SK-N-SH (cell line): ENCODE data around the gene MAML3. TPM values are rescaled to one million over a fixed set of nuclear protein-coding genes. Genes with fewer than 3 reads are reported as not detected.

ENCODE experiments used
- CTCF ChIA-PET: fragments of 300-600, 350-600 bp; formaldehyde crosslinking; extraction: SDS; loops from one replicate; lab custom pipeline; 2021; lab: Yijun Ruan, JAX
- POLR2A ChIA-PET: fragments of 350-600 bp; sonication (Branson Sonifier 250); formaldehyde crosslinking; extraction: SDS; loops from one replicate; lab custom pipeline; 2020; ENCODE audit warnings: antibody characterized with exemption, inconsistent platforms; lab: Yijun Ruan, JAX
- DNase-seq: peaks from one replicate; pipeline ENCODE4 v3.0.0; 2012
- H2AFZ ChIP-seq: fragments of 200-600 bp; sonication (generic); 2 replicates; pipeline ENCODE4 v1.8.1; 2016; ENCODE audit warnings: antibody characterized with exemption, mild to moderate bottlenecking, low read depth
- H3F3A ChIP-seq: fragments of 200-600 bp; sonication (generic); replicated peaks from 2 replicates; pipeline ENCODE3; 2016; ENCODE audit warnings: antibody characterized with exemption, mild to moderate bottlenecking; ENCODE audit not compliant: insufficient read depth
- H3K27ac ChIP-seq, 2 experiments: fragments of 200-500 bp in 1 of 2; fragments of 200-600 bp in 1 of 2; sonication (Bioruptor generic) in 1 of 2; sonication (generic), shearing (Covaris generic) in 1 of 2; 2 replicates each; pipeline versions ENCODE4 v1.5.1 to v1.6.1; 2014 to 2016; ENCODE audit warnings: low read depth in 2 of 2, inconsistent platforms in 1 of 2, low read length in 1 of 2, mild to moderate bottlenecking in 1 of 2, mixed read lengths in 1 of 2
- H3K27me3 ChIP-seq: fragments of 200-600 bp; sonication (generic), shearing (Covaris generic); 2 replicates; pipeline ENCODE4 v1.6.1; 2016; ENCODE audit warnings: mixed run types; ENCODE audit not compliant: insufficient read depth
- H3K36me3 ChIP-seq, 2 experiments: fragments of 200-500 bp in 1 of 2; fragments of 200-600 bp in 1 of 2; sonication (Bioruptor generic) in 1 of 2; sonication (generic) in 1 of 2; replicated peaks in 1 of 2; 2 replicates each; pipeline versions ENCODE3 to v1.5.1; 2014 to 2016; ENCODE audit warnings: low read length in 1 of 2, mild to moderate bottlenecking in 1 of 2; ENCODE audit not compliant: insufficient read depth in 2 of 2, control insufficient read depth in 1 of 2
- H3K4me1 ChIP-seq, 2 experiments: fragments of 200-500 bp in 1 of 2; fragments of 200-600 bp in 1 of 2; sonication (Bioruptor generic) in 1 of 2; sonication (generic), shearing (Covaris generic) in 1 of 2; 2 replicates each; pipeline versions ENCODE4 v1.5.1 to v1.6.1; 2014 to 2016; ENCODE audit warnings: low read depth in 1 of 2, low read length in 1 of 2, mixed run types in 1 of 2; ENCODE audit not compliant: insufficient read depth in 2 of 2, control insufficient read depth in 1 of 2
- H3K4me2 ChIP-seq: fragments of 200-600 bp; sonication (generic), shearing (Covaris generic); 2 replicates; pipeline ENCODE4 v1.6.1; 2017; ENCODE audit warnings: mixed run types
- H3K4me3 ChIP-seq, 2 experiments: fragments of 200-500 bp in 1 of 2; fragments of 200-600 bp in 1 of 2; sonication (Bioruptor generic) in 1 of 2; sonication (generic), shearing (Covaris generic) in 1 of 2; 2 replicates each; pipeline versions ENCODE4 v1.5.1 to v1.8.1; 2014 to 2016; ENCODE audit warnings: low read depth in 2 of 2, inconsistent platforms in 1 of 2, low read length in 1 of 2, mild to moderate bottlenecking in 1 of 2, mixed read lengths in 1 of 2, moderate library complexity in 1 of 2
- H3K79me2 ChIP-seq: fragments of 200-600 bp; sonication (generic); 2 replicates; pipeline ENCODE4 v1.8.1; 2017; ENCODE audit warnings: mild to moderate bottlenecking; ENCODE audit not compliant: insufficient read depth
- H3K9ac ChIP-seq: fragments of 200-600 bp; sonication (generic); 2 replicates; pipeline ENCODE4 v1.6.1; 2017; ENCODE audit warnings: mixed run types
- H3K9me2 ChIP-seq: fragments of 200-600 bp; sonication (generic); 2 replicates; pipeline ENCODE4 v1.6.1; 2017; ENCODE audit warnings: mixed run types
- H3K9me3 ChIP-seq: fragments of 200-600 bp; sonication (generic); 2 replicates; pipeline ENCODE4 v1.6.1; 2017; ENCODE audit warnings: mixed run types, mild to moderate bottlenecking, moderate library complexity
- H4K20me1 ChIP-seq: fragments of 200-600 bp; sonication (generic); 2 replicates; pipeline ENCODE4 v1.6.1; 2017; ENCODE audit warnings: mild to moderate bottlenecking, mixed run types; ENCODE audit not compliant: insufficient read depth
- CTCF ChIP-seq: fragments of 200-600 bp; sonication (generic); IDR thresholded peaks from 2 replicates; pipeline ENCODE4 v1.6.1; 2017; ENCODE audit warnings: antibody characterized with exemption, mild to moderate bottlenecking, moderate library complexity
- ELF1 ChIP-seq: IDR thresholded peaks from 2 replicates; pipeline ENCODE4 v1.4.0; 2012
- EZH2phosphoT487 ChIP-seq: fragments of 200-600 bp; sonication (generic); IDR thresholded peaks from 2 replicates; pipeline ENCODE4 v1.6.1; 2017; ENCODE audit warnings: low read depth, mixed run types, mild to moderate bottlenecking, antibody characterized with exemption, moderate library complexity, borderline replicate concordance
- FOSL2 ChIP-seq: IDR thresholded peaks from 2 replicates; pipeline ENCODE4 v1.4.0; 2012; ENCODE audit warnings: low read depth, mild to moderate bottlenecking, moderate library complexity, borderline replicate concordance
- FOXJ3 ChIP-seq: sonication (generic); formaldehyde crosslinking; IDR thresholded peaks from 2 replicates; pipeline ENCODE4 v1.5.1; 2020; ENCODE audit warnings: mild to moderate bottlenecking, missing genetic modification reagents
- FOXM1 ChIP-seq: IDR thresholded peaks from 2 replicates; pipeline ENCODE4 v1.4.0; 2012; ENCODE audit warnings: low read depth, mild to moderate bottlenecking
- GATA2 ChIP-seq: sonication (generic); formaldehyde crosslinking; IDR thresholded peaks from 2 replicates; pipeline ENCODE4 v1.5.0; 2020; ENCODE audit warnings: mild to moderate bottlenecking, missing genetic modification reagents
- JUND ChIP-seq: IDR thresholded peaks from 2 replicates; pipeline ENCODE4 v1.4.0; 2012
- MEF2A ChIP-seq: IDR thresholded peaks from 2 replicates; pipeline ENCODE4 v1.4.0; 2012; ENCODE audit warnings: low read depth, borderline replicate concordance
- MXI1 ChIP-seq: IDR thresholded peaks from 2 replicates; pipeline ENCODE4 v1.6.1; 2012; ENCODE audit warnings: mild to moderate bottlenecking, low read depth, low read length, improper control_type of control experiment
- NRF1 ChIP-seq: IDR thresholded peaks from 2 replicates; pipeline ENCODE4 v1.6.1; 2012; ENCODE audit warnings: low read depth, mild to moderate bottlenecking, low read length
- RCOR1 ChIP-seq: fragments of 150-350 bp; IDR thresholded peaks from 2 replicates; pipeline ENCODE4 v1.6.1; 2017; ENCODE audit warnings: antibody characterized with exemption, low read length
- RFX5 ChIP-seq: IDR thresholded peaks from 2 replicates; pipeline ENCODE4 v1.6.1; 2012; ENCODE audit warnings: mild to moderate bottlenecking, improper control_type of control experiment, low read length
- TAF1 ChIP-seq: IDR thresholded peaks from 2 replicates; pipeline ENCODE4 v1.6.1; 2012; ENCODE audit warnings: low read depth, mild to moderate bottlenecking, low read length, moderate library complexity, borderline replicate concordance
- TCF12 ChIP-seq: IDR thresholded peaks from 2 replicates; pipeline ENCODE4 v1.4.0; 2012
- TEAD4 ChIP-seq: IDR thresholded peaks from 2 replicates; pipeline ENCODE4 v1.4.0; 2012; ENCODE audit warnings: mild to moderate bottlenecking, borderline replicate concordance; ENCODE audit not compliant: insufficient read depth
- USF2 ChIP-seq: fragments of 150-350 bp; IDR thresholded peaks from 2 replicates; pipeline ENCODE4 v1.6.1; 2017; ENCODE audit warnings: antibody characterized with exemption, low read length, low read depth, borderline replicate concordance
- WGBS: methylation state at CpG from one replicate; pipeline ENCODE4 v1.1.6; 2017; ENCODE audit warnings: low lambda C conversion rate; 5-methylcytosine and 5-hydroxymethylcytosine counted together
- polyA plus RNA-seq, 3 experiments: library from polyadenylated mRNA; depleted of rRNA; stranded (reverse); fragments of >200 nt; gene quantifications; 2 replicates each; pipeline ENCODE4 v1.2.3, GENCODE V29; 2012
- TF ChIP-seq, protein P1 (sequence below): IDR thresholded peaks from 2 replicates; pipeline ENCODE4 v1.6.1; 2012; ENCODE audit warnings: mild to moderate bottlenecking, low read depth, low read length, moderate library complexity
- TF ChIP-seq, protein P2 (sequence below): IDR thresholded peaks from 2 replicates; pipeline ENCODE4 v1.4.0; 2012; ENCODE audit warnings: low read depth
- TF ChIP-seq, protein P3 (sequence below): IDR thresholded peaks from 2 replicates; pipeline ENCODE4 v1.4.0; 2012; ENCODE audit warnings: low read depth, borderline replicate concordance

Gene MAML3
- polyA plus RNA-seq, 1 of the 3 experiments (the other 2 are of a cell fraction): 5.3 TPM

- 94% methylated on average over 3 of the region's 3 CpGs for WGBS
- no peaks in the 10 kb centered on the region for H3K27me3 ChIP-seq
- DNase-seq: no peak
- H3K9me3 ChIP-seq: no peaks in the 10 kb centered on the region
- no peak overlapping the region for H3K4me3 ChIP-seq
- CTCF ChIA-PET: interaction anchor here (1.5 kb wide), 1 partner anchor 20 kb away, joined by 4 read pairs; no protein-coding TSS in a partner anchor
- no peak overlapping the region for H2AFZ ChIP-seq
- H3K4me2 ChIP-seq: no peak overlapping the region
- no peak overlapping the region for H3K9ac ChIP-seq
- H4K20me1 ChIP-seq: no peaks in the 10 kb centered on the region
- H3K4me1 ChIP-seq: peaks cover 11 to 52% of the 10 kb centered on the region in 2 experiments; a peak in 3 of 4 replicates
- TF ChIP-seq, protein P1, sequence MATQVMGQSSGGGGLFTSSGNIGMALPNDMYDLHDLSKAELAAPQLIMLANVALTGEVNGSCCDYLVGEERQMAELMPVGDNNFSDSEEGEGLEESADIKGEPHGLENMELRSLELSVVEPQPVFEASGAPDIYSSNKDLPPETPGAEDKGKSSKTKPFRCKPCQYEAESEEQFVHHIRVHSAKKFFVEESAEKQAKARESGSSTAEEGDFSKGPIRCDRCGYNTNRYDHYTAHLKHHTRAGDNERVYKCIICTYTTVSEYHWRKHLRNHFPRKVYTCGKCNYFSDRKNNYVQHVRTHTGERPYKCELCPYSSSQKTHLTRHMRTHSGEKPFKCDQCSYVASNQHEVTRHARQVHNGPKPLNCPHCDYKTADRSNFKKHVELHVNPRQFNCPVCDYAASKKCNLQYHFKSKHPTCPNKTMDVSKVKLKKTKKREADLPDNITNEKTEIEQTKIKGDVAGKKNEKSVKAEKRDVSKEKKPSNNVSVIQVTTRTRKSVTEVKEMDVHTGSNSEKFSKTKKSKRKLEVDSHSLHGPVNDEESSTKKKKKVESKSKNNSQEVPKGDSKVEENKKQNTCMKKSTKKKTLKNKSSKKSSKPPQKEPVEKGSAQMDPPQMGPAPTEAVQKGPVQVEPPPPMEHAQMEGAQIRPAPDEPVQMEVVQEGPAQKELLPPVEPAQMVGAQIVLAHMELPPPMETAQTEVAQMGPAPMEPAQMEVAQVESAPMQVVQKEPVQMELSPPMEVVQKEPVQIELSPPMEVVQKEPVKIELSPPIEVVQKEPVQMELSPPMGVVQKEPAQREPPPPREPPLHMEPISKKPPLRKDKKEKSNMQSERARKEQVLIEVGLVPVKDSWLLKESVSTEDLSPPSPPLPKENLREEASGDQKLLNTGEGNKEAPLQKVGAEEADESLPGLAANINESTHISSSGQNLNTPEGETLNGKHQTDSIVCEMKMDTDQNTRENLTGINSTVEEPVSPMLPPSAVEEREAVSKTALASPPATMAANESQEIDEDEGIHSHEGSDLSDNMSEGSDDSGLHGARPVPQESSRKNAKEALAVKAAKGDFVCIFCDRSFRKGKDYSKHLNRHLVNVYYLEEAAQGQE: no peak
- TF ChIP-seq FOXM1 (no peak), MEF2A (no peak), GATA2 (no peak), USF2 (no peak)
- peak overlapping the region in 1 of 2 experiments; percentile 43; a peak in 1 of 4 replicates for H3K27ac ChIP-seq
- POLR2A ChIA-PET: no interaction called here
- no peaks in the 10 kb centered on the region for H3K79me2 ChIP-seq
- no peaks in the 10 kb centered on the region for H3K9me2 ChIP-seq
- peaks cover 7% of the 10 kb centered on the region for H3F3A ChIP-seq
- no peaks in the 10 kb centered on the region for H3K36me3 ChIP-seq
Observed at GRCh38 chr4:139910106-139910505, 243.9 kb downstream of the MAML3 start.

DNA sequence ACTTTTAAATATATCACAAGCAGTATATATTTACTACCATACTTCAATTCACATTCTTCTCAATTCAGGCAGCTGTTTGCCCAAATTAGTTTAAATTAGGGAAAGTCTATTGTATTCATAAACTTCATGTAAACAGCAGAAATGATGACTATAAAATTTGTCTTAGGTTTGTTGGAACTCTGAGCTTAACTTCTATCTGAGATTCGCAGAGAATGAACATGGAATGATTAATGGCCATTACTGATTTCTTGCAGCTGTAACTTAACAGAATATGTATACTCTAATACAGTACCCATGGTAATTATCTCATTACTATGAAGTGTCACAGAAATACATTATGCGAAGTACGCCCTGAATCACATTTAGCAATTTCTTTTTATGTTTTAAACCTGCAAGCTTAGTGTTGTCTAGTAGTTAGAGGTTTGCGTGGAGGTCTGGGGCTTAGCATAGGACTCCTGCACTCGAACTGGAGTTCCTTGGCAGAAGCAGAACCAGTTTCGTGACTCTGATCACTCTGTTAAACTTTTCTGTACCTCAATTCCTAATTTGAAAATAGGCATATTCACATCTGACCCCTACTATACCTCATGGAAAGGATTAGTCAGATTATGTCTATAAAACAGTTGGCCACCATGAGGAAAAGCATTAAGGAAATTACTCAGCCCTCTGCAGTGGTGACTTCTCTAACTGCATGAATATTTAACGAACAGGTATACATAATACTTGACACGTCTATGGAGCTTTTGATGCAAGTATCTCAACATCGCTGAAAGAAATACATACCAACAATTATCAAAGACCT, 245.1 kb downstream of the MAML3 start:
- POLR2A ChIA-PET: interaction anchor here (1.1 to 1.3 kb wide), 2 partner anchors 14 to 114 kb away, joined by 3 read pairs; no protein-coding TSS in a partner anchor

More for the DNA sequence above, 245.1 kb downstream of the MAML3 start:
- no peak overlapping the region for H3K9ac ChIP-seq
- H2AFZ ChIP-seq: no peak overlapping the region
- no peaks in the 10 kb centered on the region for H3K27me3 ChIP-seq
- peaks cover 2% of the 10 kb centered on the region for H3F3A ChIP-seq
- no peaks in the 10 kb centered on the region for H3K36me3 ChIP-seq
- whole genome bisulfite sequencing: 91% methylated on average over 9 of the region's 9 CpGs
- TF ChIP-seq CTCF (no peak), MXI1 (no peak), NRF1 (no peak), TAF1 (no peak), FOXJ3 (CRISPR knock-in tag) (no peak), EZH2phosphoT487 (no peak), RCOR1 (no peak), TEAD4 (no peak), ELF1 (no peak), RFX5 (no peak), FOSL2 (no peak), TCF12 (no peak), JUND (no peak)
- TF ChIP-seq, protein P2, sequence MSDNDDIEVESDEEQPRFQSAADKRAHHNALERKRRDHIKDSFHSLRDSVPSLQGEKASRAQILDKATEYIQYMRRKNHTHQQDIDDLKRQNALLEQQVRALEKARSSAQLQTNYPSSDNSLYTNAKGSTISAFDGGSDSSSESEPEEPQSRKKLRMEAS: no peak
- TF ChIP-seq, protein P3, sequence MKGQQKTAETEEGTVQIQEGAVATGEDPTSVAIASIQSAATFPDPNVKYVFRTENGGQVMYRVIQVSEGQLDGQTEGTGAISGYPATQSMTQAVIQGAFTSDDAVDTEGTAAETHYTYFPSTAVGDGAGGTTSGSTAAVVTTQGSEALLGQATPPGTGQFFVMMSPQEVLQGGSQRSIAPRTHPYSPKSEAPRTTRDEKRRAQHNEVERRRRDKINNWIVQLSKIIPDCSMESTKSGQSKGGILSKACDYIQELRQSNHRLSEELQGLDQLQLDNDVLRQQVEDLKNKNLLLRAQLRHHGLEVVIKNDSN: no peak
- no peak overlapping the region for H3K4me3 ChIP-seq
- H3K4me2 ChIP-seq: no peak overlapping the region
- no peak for DNase-seq
- H3K9me2 ChIP-seq: no peaks in the 10 kb centered on the region
- no peaks in the 10 kb centered on the region for H3K9me3 ChIP-seq
- H3K79me2 ChIP-seq: no peaks in the 10 kb centered on the region
- H3K27ac ChIP-seq: peak overlapping the region in 1 of 2 experiments; percentile 85; a peak in 2 of 4 replicates
- H4K20me1 ChIP-seq: no peaks in the 10 kb centered on the region
- CTCF ChIA-PET: interaction anchor here (0.9 to 1.5 kb wide), 4 partner anchors 19 to 240 kb away, joined by 3 to 4 read pairs (median 4); no protein-coding TSS in a partner anchor
- peaks cover 5 to 40% of the 10 kb centered on the region in 2 experiments; a peak in 3 of 4 replicates for H3K4me1 ChIP-seq
